Hematopoietic multipotent progenitor cell (in vitro differentiated cells): ENCODE measurements around the gene ZNF304. TPM values are rescaled to one million over a fixed set of nuclear protein-coding genes. Genes with fewer than 3 reads are reported as not detected.
"Not testable (repeated sequence)": the region's sequence is repeated elsewhere in the genome, so short reads cannot be mapped to it uniquely, and the experiment has no call there.

Experiments used
- DNase-seq, 3 donors: peaks; one replicate each; pipeline ENCODE4 v3.0.0-alpha.2; 2011 to 2015; ENCODE audit warnings: low read depth in 2 of 3, low spot score in 2 of 3
- total RNA-seq: library from RNA; depleted of rRNA; stranded (reverse); fragments of >200 nt; gene quantifications from one replicate; pipeline ENCODE4 v1.2.3, GENCODE V29; 2012

Gene ZNF304
- total RNA-seq, 1 donor: 7.0 TPM

GRCh38 chr19:57359300-57359699, 8.2 kb downstream of the ZNF304 start:
- DNase-seq: no peak

GRCh38 chr19:57362419-57362818, 11.3 kb downstream of the ZNF304 start:
- DNase-seq: no peak

GRCh38 chr19:57362997-57363687, 12.1 kb downstream of the ZNF304 start, which contains the start of the genes TRAPPC2B and ZNF547:
Gene TRAPPC2B, plus strand, starts transcription at chr19:57363551. Its CDS starts 1,283 bp downstream, at chr19:57364834.
Gene ZNF547, plus strand, starts transcription at chr19:57363551. Its CDS starts 5,005 bp downstream, at chr19:57368556.
- peak; percentile 96 to 100 (median 99) for DNase-seq

- no peak for DNase-seq
Observed at GRCh38 chr19:57363688-57364181, 12.7 kb downstream of the ZNF304 start.

GRCh38 chr19:57366776-57367175, 15.7 kb downstream of the ZNF304 start:
- DNase-seq: no peak

- DNase-seq: no peak
Observed at GRCh38 chr19:57374179-57374578, 23.1 kb downstream of the ZNF304 start.

- not testable (repeated sequence) for DNase-seq
Observed at GRCh38 chr19:57374647-57375046, 23.6 kb downstream of the ZNF304 start.

GRCh38 chr19:57376151-57376550, 25.1 kb downstream of the ZNF304 start:
- DNase-seq: no peak

- no peak for DNase-seq
Observed at GRCh38 chr19:57377498-57378146, 26.6 kb downstream of the ZNF304 start.

- DNase-seq: no peak
Observed at GRCh38 chr19:57380923-57381322, 29.9 kb downstream of the ZNF304 start.

- DNase-seq: no peak
Observed at GRCh38 chr19:57382806-57383488, 31.9 kb downstream of the ZNF304 start.

GRCh38 chr19:57389194-57389729, 38.2 kb downstream of the ZNF304 start:
- DNase-seq: no peak

GRCh38 chr19:57389730-57390598, 38.9 kb downstream of the ZNF304 start, which contains the start of gene ZNF548:
Gene ZNF548, plus strand, starts transcription at chr19:57389854. Its CDS starts 246 bp downstream, at chr19:57390100.
- DNase-seq: peak; percentile 95 to 100 (median 100)

GRCh38 chr19:57395710-57396109, 44.6 kb downstream of the ZNF304 start:
- no peak for DNase-seq

GRCh38 chr19:57398868-57399267, 47.8 kb downstream of the ZNF304 start:
- peak in 1 of 3 donors; percentile 13 for DNase-seq

- DNase-seq: no peak
Observed at GRCh38 chr19:57403737-57404563, 52.9 kb downstream of the ZNF304 start.

GRCh38 chr19:57406516-57407123, 55.5 kb downstream of the ZNF304 start:
- DNase-seq: peak in 2 of 3 donors; percentile 66 to 86
